ENCODE data around the gene PTK7.

PTK7 gene

DNA sequence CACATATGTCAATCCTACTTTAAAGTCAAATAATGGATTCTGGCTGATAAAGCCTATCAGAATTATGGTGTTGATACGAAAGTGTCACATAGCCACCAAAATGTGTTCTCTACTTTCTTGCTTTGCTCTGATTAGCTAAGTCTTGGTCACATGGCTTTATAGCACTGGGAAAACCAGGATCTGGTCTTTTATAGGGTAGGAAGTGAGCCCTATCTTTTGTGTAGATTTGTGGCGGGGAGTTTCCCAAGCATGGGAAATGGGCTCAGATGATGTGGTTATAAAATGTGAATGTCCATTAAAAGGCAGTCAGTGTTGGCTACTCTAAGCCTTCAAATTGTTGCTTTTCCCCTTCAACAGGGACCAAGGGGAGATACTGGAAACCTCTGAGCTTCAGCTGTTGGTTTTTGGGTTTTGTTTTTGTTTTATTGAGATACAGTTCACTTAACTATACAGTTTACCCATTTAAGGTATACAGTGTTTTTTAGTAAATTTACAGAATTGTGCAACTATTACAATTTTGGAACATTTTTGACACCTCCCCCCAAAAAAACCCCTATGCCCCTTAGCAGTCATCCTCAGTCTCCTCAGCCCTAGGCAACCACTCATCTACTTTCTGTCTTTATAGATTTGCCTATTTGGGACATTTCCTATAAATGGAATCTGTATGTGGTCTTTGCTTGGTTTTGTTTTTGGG, 42.5 kb upstream of the PTK7 start:
- Histone ChIP-seq H3K27me3 (ENCODE audit: insufficient read depth, poor library complexity, severe bottlenecking) (no peaks in the 10 kb centered on the region), H3K4me3 (ENCODE audit: severe bottlenecking) (no peak overlapping the region), H3K36me3 (ENCODE audit: low read depth) (peaks cover 67% of the 10 kb centered on the region), H3K9me3 (ENCODE audit: severe bottlenecking) (no peaks in the 10 kb centered on the region), H3K27ac (ENCODE audit: poor library complexity, severe bottlenecking) (no peak overlapping the region), H3K4me1 (ENCODE audit: insufficient read depth, poor library complexity, severe bottlenecking) (no peaks in the 10 kb centered on the region)
- ATAC-seq (ENCODE audit: low read depth) = no peak
- TF ChIP-seq, protein P1, sequence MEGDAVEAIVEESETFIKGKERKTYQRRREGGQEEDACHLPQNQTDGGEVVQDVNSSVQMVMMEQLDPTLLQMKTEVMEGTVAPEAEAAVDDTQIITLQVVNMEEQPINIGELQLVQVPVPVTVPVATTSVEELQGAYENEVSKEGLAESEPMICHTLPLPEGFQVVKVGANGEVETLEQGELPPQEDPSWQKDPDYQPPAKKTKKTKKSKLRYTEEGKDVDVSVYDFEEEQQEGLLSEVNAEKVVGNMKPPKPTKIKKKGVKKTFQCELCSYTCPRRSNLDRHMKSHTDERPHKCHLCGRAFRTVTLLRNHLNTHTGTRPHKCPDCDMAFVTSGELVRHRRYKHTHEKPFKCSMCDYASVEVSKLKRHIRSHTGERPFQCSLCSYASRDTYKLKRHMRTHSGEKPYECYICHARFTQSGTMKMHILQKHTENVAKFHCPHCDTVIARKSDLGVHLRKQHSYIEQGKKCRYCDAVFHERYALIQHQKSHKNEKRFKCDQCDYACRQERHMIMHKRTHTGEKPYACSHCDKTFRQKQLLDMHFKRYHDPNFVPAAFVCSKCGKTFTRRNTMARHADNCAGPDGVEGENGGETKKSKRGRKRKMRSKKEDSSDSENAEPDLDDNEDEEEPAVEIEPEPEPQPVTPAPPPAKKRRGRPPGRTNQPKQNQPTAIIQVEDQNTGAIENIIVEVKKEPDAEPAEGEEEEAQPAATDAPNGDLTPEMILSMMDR (IDR thresholded peaks at IDR 0.05; ENCODE audit: poor library complexity, severe bottlenecking) = no peak
- DNase-seq (ENCODE audit: low spot score) = no peak

DNA sequence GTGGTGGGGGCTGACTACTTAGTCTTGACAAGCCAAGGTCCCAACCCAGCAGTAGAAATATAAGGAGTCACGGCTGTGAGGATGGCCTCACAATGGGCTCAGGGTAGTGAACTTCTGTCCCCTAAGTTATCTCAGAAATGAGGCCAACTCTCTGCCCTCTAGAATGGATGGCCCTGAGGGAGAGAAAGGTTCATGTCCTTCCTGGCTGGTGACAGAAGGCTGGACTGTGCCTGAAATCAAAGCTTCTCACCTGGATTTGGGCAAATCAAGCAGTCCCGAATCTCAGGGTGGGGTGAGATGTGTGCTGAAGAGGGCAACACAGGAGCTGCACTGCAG, 42.0 kb upstream of the PTK7 start:
- H3K27ac ChIP-seq (ENCODE audit: poor library complexity, severe bottlenecking) = no peak overlapping the region
- H3K4me3 ChIP-seq (ENCODE audit: severe bottlenecking) = no peak overlapping the region
- TF ChIP-seq, protein P1 (IDR thresholded peaks at IDR 0.05; ENCODE audit: poor library complexity, severe bottlenecking) = no peak
- H3K36me3 ChIP-seq (ENCODE audit: low read depth) = peaks cover 65% of the 10 kb centered on the region
- no peaks in the 10 kb centered on the region for H3K9me3 ChIP-seq (ENCODE audit: severe bottlenecking)
- no peaks in the 10 kb centered on the region for H3K27me3 ChIP-seq (ENCODE audit: insufficient read depth, poor library complexity, severe bottlenecking)
- no peak for ATAC-seq (ENCODE audit: low read depth)
- DNase-seq (ENCODE audit: low spot score) = no peak
- no peaks in the 10 kb centered on the region for H3K4me1 ChIP-seq (ENCODE audit: insufficient read depth, poor library complexity, severe bottlenecking)

DNA sequence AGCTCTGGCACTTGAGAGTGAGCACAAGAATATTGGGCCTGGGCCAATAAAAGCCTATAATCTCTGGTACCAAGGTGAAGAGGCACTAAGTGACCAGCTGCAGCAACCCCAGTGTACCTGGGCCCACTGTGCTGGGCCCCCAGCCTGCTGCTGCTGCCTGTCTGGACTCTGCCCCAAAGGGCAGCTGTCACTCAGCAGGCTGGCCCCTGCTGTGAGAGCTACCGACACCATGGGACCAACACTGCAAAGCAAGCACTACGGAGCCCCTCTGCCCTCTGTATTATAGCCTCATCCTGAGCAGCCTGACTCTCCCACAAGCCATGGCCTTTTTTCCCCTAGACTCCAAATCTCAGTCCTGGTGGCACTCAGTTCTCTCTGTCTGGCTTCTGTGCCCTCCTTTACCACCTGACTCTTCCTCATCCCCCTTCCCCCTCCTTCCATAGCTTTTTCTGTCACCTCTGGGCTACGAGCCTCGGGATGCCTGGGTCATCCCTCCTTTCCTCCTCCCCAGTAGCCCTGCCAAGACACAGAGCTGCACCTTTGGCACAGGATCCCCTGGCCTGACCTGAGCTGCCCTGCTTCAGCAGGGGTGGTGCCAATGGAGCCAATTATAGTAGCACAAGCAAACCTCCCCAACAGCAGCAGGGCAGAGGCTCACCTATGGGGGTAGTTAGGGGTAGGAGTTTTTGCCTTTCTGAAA, 40.5 kb upstream of the PTK7 start:
- no peaks in the 10 kb centered on the region for H3K4me1 ChIP-seq (ENCODE audit: insufficient read depth, poor library complexity, severe bottlenecking)
- H3K36me3 ChIP-seq (ENCODE audit: low read depth) = peaks cover 54% of the 10 kb centered on the region
- DNase-seq (ENCODE audit: low spot score) = no peak
- no peak overlapping the region for H3K4me3 ChIP-seq (ENCODE audit: severe bottlenecking)
- H3K27ac ChIP-seq (ENCODE audit: poor library complexity, severe bottlenecking) = no peak overlapping the region
- H3K27me3 ChIP-seq (ENCODE audit: insufficient read depth, poor library complexity, severe bottlenecking) = no peaks in the 10 kb centered on the region
- ATAC-seq (ENCODE audit: low read depth) = no peak
- TF ChIP-seq, protein P1 (IDR thresholded peaks at IDR 0.05; ENCODE audit: poor library complexity, severe bottlenecking) = no peak
- H3K9me3 ChIP-seq (ENCODE audit: severe bottlenecking) = no peaks in the 10 kb centered on the region

DNA sequence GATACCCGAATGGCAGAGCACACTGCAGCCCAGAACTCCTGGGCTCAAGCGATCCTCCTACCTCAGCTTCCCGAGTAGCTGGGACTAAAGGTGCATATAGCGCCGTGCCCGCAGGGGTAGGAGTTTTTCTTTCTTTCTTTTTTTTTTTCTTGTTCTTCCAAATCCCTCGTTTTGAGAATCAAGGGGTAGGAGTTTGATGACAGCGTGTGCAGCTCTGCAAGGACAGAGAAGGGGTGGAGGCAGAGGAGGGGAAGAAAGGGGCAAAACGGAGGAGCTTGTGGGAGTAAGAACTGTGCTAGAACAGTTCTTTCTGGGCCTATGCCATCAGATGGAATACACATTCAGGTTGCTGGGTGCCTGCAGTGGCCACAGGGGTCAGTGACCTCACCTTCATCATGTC, 39.4 kb upstream of the PTK7 start:
- TF ChIP-seq, protein P1 (IDR thresholded peaks at IDR 0.05; ENCODE audit: poor library complexity, severe bottlenecking) = no peak
- Histone ChIP-seq H3K4me3 (ENCODE audit: severe bottlenecking) (no peak overlapping the region), H3K9me3 (ENCODE audit: severe bottlenecking) (no peaks in the 10 kb centered on the region), H3K27me3 (ENCODE audit: insufficient read depth, poor library complexity, severe bottlenecking) (no peaks in the 10 kb centered on the region), H3K27ac (ENCODE audit: poor library complexity, severe bottlenecking) (no peak overlapping the region), H3K4me1 (ENCODE audit: insufficient read depth, poor library complexity, severe bottlenecking) (no peaks in the 10 kb centered on the region), H3K36me3 (ENCODE audit: low read depth) (peaks cover 49% of the 10 kb centered on the region)
- DNase-seq (ENCODE audit: low spot score) = no peak
- no peak for ATAC-seq (ENCODE audit: low read depth)

DNA sequence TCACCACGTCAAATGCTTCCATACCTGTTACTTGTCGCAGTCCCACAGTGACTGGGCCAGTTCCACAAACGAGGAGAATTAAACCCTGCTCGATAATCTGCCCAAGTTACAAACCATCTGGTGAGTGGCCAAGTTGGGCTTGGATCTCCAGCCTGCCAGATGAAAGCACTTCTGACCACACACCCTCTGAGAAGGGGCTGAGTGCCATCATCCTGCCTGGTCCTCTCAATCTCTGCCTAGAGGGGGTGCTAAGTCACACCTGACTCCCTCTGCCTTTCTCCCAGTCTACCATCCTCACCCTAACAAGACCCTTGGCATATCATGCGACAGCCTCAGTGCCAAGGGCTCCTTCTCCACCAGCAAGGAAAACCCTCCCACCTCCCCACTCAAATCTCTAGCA, 38.9 kb upstream of the PTK7 start:
- no peak overlapping the region for H3K27ac ChIP-seq (ENCODE audit: poor library complexity, severe bottlenecking)
- H3K36me3 ChIP-seq (ENCODE audit: low read depth) = peaks cover 49% of the 10 kb centered on the region
- DNase-seq (ENCODE audit: low spot score) (no peak), ATAC-seq (ENCODE audit: low read depth) (no peak)
- H3K9me3 ChIP-seq (ENCODE audit: severe bottlenecking) = no peaks in the 10 kb centered on the region
- no peak overlapping the region for H3K4me3 ChIP-seq (ENCODE audit: severe bottlenecking)
- H3K4me1 ChIP-seq (ENCODE audit: insufficient read depth, poor library complexity, severe bottlenecking) = no peaks in the 10 kb centered on the region
- TF ChIP-seq, protein P1 (IDR thresholded peaks at IDR 0.05; ENCODE audit: poor library complexity, severe bottlenecking) = no peak
- no peaks in the 10 kb centered on the region for H3K27me3 ChIP-seq (ENCODE audit: insufficient read depth, poor library complexity, severe bottlenecking)

All from RWPE2 (cell line).